Ovary (tissue), 3 donors: Measurements from ENCODE around the gene RACK1.
"Not testable (repeated sequence)": the region's sequence is repeated elsewhere in the genome, so short reads cannot be mapped to it uniquely, and the experiment has no call there.

Experiments used
- EP300 ChIP-seq: sonication (generic); formaldehyde crosslinking; IDR thresholded peaks from one replicate; pipeline ENCODE4 v1.6.1; 2017; ENCODE audit warnings: antibody characterized with exemption
- POLR2A ChIP-seq: fragments of 450-650 bp; IDR thresholded peaks from one replicate; pipeline ENCODE4 v1.6.1; 2017; ENCODE audit warnings: antibody characterized with exemption, mild to moderate bottlenecking, moderate library complexity
- TF ChIP-seq, protein P1 (sequence below), 3 donors: fragments of 450-650 bp in 2 of 3; fragments of 200-600 bp in 1 of 3; IDR thresholded peaks; one replicate each; pipeline versions ENCODE4 v1.5.1 to v1.8.0; 2016 to 2022; ENCODE audit warnings: antibody characterized with exemption in 3 of 3, mild to moderate bottlenecking in 1 of 3
- donor health status: DM: no; HTN: no; CAD: no.

- TF ChIP-seq, protein P1, sequence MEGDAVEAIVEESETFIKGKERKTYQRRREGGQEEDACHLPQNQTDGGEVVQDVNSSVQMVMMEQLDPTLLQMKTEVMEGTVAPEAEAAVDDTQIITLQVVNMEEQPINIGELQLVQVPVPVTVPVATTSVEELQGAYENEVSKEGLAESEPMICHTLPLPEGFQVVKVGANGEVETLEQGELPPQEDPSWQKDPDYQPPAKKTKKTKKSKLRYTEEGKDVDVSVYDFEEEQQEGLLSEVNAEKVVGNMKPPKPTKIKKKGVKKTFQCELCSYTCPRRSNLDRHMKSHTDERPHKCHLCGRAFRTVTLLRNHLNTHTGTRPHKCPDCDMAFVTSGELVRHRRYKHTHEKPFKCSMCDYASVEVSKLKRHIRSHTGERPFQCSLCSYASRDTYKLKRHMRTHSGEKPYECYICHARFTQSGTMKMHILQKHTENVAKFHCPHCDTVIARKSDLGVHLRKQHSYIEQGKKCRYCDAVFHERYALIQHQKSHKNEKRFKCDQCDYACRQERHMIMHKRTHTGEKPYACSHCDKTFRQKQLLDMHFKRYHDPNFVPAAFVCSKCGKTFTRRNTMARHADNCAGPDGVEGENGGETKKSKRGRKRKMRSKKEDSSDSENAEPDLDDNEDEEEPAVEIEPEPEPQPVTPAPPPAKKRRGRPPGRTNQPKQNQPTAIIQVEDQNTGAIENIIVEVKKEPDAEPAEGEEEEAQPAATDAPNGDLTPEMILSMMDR (IDR thresholded peaks at IDR 0.05): not testable (repeated sequence)
- TF ChIP-seq POLR2A, EP300: not testable (repeated sequence)
These were observed 42.4 kb upstream of the RACK1 start for GRCh38 chr5:181285962-181286705.
